Mucosa of descending colon (tissue), 3 donors: ENCODE results near the gene MAMLD1. TPM values are rescaled to one million over a fixed set of nuclear protein-coding genes. Genes with fewer than 3 reads are reported as not detected.

Experiments
- ATAC-seq: fragments of 200-7000 bp; cut with Tn5 transposase; one replicate; pipeline ENCODE4 v1.9.1; 2020; ENCODE audit warnings: mild to moderate bottlenecking, moderate library complexity
- DNase-seq, 3 donors: peaks; one replicate each; pipeline ENCODE4 v3.0.0-alpha.2; 2020
- H3K36me3 ChIP-seq: fragments of 200-600 bp; one replicate; pipeline ENCODE4 v1.8.0; 2021; ENCODE audit warnings: low read depth, mild to moderate bottlenecking
- H3K4me1 ChIP-seq: fragments of 200-600 bp; one replicate; pipeline ENCODE4 v1.8.0; 2021; ENCODE audit warnings: low read depth, mild to moderate bottlenecking
- H3K4me3 ChIP-seq: fragments of 200-600 bp; one replicate; pipeline ENCODE4 v1.8.0; 2021; ENCODE audit warnings: mild to moderate bottlenecking
- H3K9me3 ChIP-seq: fragments of 200-600 bp; one replicate; pipeline ENCODE4 v1.8.0; 2021; ENCODE audit warnings: mild to moderate bottlenecking
- CTCF ChIP-seq: fragments of 200-600 bp; IDR thresholded peaks from one replicate; pipeline ENCODE4 v1.8.0; 2022; ENCODE audit warnings: antibody characterized with exemption, mild to moderate bottlenecking
- intact Hi-C, 2 donors: fragments of 100-400 bp; cut with DNase I in 1 of 2; cut with micrococcal nuclease in 1 of 2; formaldehyde crosslinking; loops; one replicate each; pipeline versions ENCODE4 v1.11.0 to v1.11.1; 2022; cut with DNase I, micrococcal nuclease
- total RNA-seq, 3 donors: library from RNA; stranded (reverse); fragmentation: NEBNext Ultra II Directional in 2 of 3; extraction: Animal tissue kit (Norgen Biotek cat#: 25700) in 2 of 3; gene quantifications; one replicate each; pipeline versions ENCODE4 v1.2.1 to v1.2.4, GENCODE V29; 2021 to 2023
- donor health status: DM: no; HTN: no; CAD: no; lungs with moderate emphysema.
- donor health status: DM: no; HTN: no; CAD: no.
- donor health status: DM: no; HTN: yes; CAD: no.

MAMLD1 gene
- total RNA-seq, 3 donors from 2014 or later = 0.69 to 4.5 (median 1.0) TPM

GRCh38 chrX:150365990-150366911 is 3.1 kb downstream of the MAMLD1 start:
- intact Hi-C loops = no loop called here
- H3K4me1 ChIP-seq = peaks cover 14% of the 10 kb centered on the region
- H3K36me3 ChIP-seq = no peaks in the 10 kb centered on the region

GRCh38 chrX:150366951-150367545 is 3.9 kb downstream of the MAMLD1 start:
- Histone ChIP-seq H3K4me3 (no peak overlapping the region), H3K4me1 (peaks cover 10% of the 10 kb centered on the region), H3K36me3 (no peaks in the 10 kb centered on the region), H3K9me3 (no peaks in the 10 kb centered on the region)
- intact Hi-C loops = no loop called here
- ATAC-seq = no peak
- no peak for TF ChIP-seq CTCF
- DNase-seq = no peak

More at GRCh38 chrX:150365990-150366911, 3.1 kb downstream of the MAMLD1 start:
- no peaks in the 10 kb centered on the region for H3K9me3 ChIP-seq
- ATAC-seq (no peak), DNase-seq (peak in 2 of 3 donors; percentile 30 to 42)
- TF ChIP-seq CTCF = no peak
- no peak overlapping the region for H3K4me3 ChIP-seq

GRCh38 chrX:150370589-150371312 is 7.6 kb downstream of the MAMLD1 start:
- DNase-seq = no peak
- ATAC-seq = no peak
- Histone ChIP-seq H3K4me3 (no peak overlapping the region), H3K9me3 (no peaks in the 10 kb centered on the region), H3K36me3 (no peaks in the 10 kb centered on the region), H3K4me1 (peaks cover 3% of the 10 kb centered on the region)
- no peak for TF ChIP-seq CTCF
- intact Hi-C loops = no loop called here

GRCh38 chrX:150371877-150372276 is 8.8 kb downstream of the MAMLD1 start:
- intact Hi-C loops = no loop called here
- no peak for TF ChIP-seq CTCF

GRCh38 chrX:150372280-150372679 is 9.2 kb downstream of the MAMLD1 start:
- TF ChIP-seq CTCF = no peak
- Histone ChIP-seq H3K4me1 (no peaks in the 10 kb centered on the region), H3K4me3 (no peak overlapping the region), H3K9me3 (no peaks in the 10 kb centered on the region), H3K36me3 (no peaks in the 10 kb centered on the region)
- DNase-seq (no peak), ATAC-seq (no peak)
- intact Hi-C loops = no loop called here

More at GRCh38 chrX:150371877-150372276, 8.8 kb downstream of the MAMLD1 start:
- Histone ChIP-seq H3K4me1 (no peaks in the 10 kb centered on the region), H3K9me3 (no peaks in the 10 kb centered on the region), H3K36me3 (no peaks in the 10 kb centered on the region), H3K4me3 (no peak overlapping the region)
- ATAC-seq = no peak
- no peak for DNase-seq
